ENCODE measurements around the gene PHLDA1. TPM values are rescaled to one million over a fixed set of nuclear protein-coding genes. Genes with fewer than 3 reads are reported as not detected.

The PHLDA1 gene
- total RNA-seq, 3 donors from 2014 or later (not counting 1 experiment from before 2014, with no cell fraction given): 11.1 to 24.0 (median 19.1) TPM

DNA sequence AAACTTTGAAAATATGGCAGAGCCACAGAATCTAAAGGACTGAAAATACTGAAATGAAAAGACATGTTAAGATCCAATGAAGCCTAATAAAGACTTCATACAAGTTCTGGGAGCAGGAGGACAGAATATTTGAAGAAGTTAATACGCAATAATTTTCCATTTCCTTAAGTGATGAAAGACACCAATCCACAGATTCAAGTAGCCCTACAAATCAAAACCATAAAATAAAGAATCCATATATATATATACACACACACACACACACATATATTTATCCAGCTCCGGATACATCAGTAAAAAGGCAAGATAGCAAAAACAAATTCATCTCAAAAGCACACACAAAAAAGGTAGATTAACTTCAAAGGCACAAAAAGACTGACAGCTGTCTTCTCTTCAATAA is 47.2 kb upstream of the PHLDA1 start:
- Mint-ChIP-seq H3K9me3 (no peaks in the 10 kb centered on the region), H3K27me3 (ENCODE audit: low read depth in 2 of 2) (no peaks in the 10 kb centered on the region), H3K36me3 (no peaks in the 10 kb centered on the region), H3K27ac (peak overlapping the region in 1 of 2 donors; percentile 27), H3K4me3 (no peak overlapping the region), H3K4me1 (peaks cover 47 to 48% of the 10 kb centered on the region in 2 donors)
- whole genome bisulfite sequencing (ENCODE audit: insufficient coverage): 100% methylated on average over 1 of the region's 2 CpGs
- Histone ChIP-seq H3K4me3 (ENCODE audit: low read length) (no peak overlapping the region), H3K27me3 (ENCODE audit: control insufficient read depth, insufficient read depth, low read length) (no peaks in the 10 kb centered on the region), H3K27ac (ENCODE audit: low read length) (no peak overlapping the region), H3K4me1 (ENCODE audit: control insufficient read depth, insufficient read depth, low read length) (peaks cover 10% of the 10 kb centered on the region), H3K36me3 (ENCODE audit: control insufficient read depth, insufficient read depth, low read length) (no peaks in the 10 kb centered on the region), H3K9me3 (ENCODE audit: control insufficient read depth, insufficient read depth, low read length) (no peaks in the 10 kb centered on the region)
- no peak for DNase-seq
- ATAC-seq: no peak
- TF ChIP-seq, protein P1, sequence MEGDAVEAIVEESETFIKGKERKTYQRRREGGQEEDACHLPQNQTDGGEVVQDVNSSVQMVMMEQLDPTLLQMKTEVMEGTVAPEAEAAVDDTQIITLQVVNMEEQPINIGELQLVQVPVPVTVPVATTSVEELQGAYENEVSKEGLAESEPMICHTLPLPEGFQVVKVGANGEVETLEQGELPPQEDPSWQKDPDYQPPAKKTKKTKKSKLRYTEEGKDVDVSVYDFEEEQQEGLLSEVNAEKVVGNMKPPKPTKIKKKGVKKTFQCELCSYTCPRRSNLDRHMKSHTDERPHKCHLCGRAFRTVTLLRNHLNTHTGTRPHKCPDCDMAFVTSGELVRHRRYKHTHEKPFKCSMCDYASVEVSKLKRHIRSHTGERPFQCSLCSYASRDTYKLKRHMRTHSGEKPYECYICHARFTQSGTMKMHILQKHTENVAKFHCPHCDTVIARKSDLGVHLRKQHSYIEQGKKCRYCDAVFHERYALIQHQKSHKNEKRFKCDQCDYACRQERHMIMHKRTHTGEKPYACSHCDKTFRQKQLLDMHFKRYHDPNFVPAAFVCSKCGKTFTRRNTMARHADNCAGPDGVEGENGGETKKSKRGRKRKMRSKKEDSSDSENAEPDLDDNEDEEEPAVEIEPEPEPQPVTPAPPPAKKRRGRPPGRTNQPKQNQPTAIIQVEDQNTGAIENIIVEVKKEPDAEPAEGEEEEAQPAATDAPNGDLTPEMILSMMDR (IDR thresholded peaks at IDR 0.05): no peak
- intact Hi-C loops (cut with micrococcal nuclease): no loop called here

GRCh38 chr12:76075448-76075847 is 43.9 kb upstream of the PHLDA1 start:
- Mint-ChIP-seq H3K27ac (no peak overlapping the region), H3K27me3 (ENCODE audit: low read depth in 2 of 2) (no peaks in the 10 kb centered on the region), H3K36me3 (no peaks in the 10 kb centered on the region), H3K9me3 (no peaks in the 10 kb centered on the region), H3K4me3 (no peak overlapping the region), H3K4me1 (peaks cover 39 to 47% of the 10 kb centered on the region in 2 donors)
- intact Hi-C loops (cut with micrococcal nuclease): no loop called here
- no peak for DNase-seq
- ATAC-seq: no peak
- Histone ChIP-seq H3K27me3 (ENCODE audit: control insufficient read depth, insufficient read depth, low read length) (no peaks in the 10 kb centered on the region), H3K4me1 (ENCODE audit: control insufficient read depth, insufficient read depth, low read length) (no peaks in the 10 kb centered on the region), H3K4me3 (ENCODE audit: low read length) (no peak overlapping the region), H3K9me3 (ENCODE audit: control insufficient read depth, insufficient read depth, low read length) (no peaks in the 10 kb centered on the region), H3K27ac (ENCODE audit: low read length) (no peak overlapping the region), H3K36me3 (ENCODE audit: control insufficient read depth, insufficient read depth, low read length) (peaks cover 10% of the 10 kb centered on the region)
- TF ChIP-seq, protein P1 (IDR thresholded peaks at IDR 0.05): no peak
- 100% methylated on average over 1 of the region's 1 CpG for WGBS (ENCODE audit: insufficient coverage)

DNA sequence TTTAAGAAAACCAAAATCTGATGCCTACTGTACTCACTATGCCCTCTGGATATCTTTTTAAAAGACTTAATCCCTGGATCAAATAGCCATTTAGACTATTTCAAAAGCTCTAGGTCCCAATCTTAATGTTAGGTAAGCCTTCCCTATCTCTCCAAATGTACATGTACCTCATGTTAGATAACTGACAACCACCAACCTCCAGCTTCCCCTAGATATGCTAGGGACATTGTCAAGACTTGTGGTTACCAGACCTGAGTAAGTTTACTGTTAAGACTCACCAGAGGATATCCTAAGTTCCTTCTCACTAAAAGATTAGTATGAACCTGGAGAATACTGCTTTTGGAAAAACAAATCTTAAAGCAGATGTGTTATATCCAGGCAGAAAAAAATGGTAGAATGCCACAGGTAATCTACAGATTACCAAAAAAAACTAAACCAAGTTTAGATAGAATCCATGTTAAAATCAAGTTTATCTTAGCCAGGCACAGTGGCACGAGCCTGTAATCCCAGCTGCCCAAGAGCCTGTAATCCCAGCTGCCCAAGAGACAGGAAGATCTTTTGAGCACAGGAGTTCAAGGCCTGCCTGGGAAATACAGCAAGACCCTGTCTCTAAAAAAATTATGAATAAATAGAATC is 43.2 kb upstream of the PHLDA1 start:
- peaks cover 32 to 50% of the 10 kb centered on the region in 2 donors for H3K4me1 Mint-ChIP-seq
- Histone ChIP-seq H3K9me3 (ENCODE audit: control insufficient read depth, insufficient read depth, low read length) (no peaks in the 10 kb centered on the region), H3K27ac (ENCODE audit: low read length) (no peak overlapping the region), H3K4me3 (ENCODE audit: low read length) (no peak overlapping the region), H3K36me3 (ENCODE audit: control insufficient read depth, insufficient read depth, low read length) (peaks cover 10% of the 10 kb centered on the region), H3K4me1 (ENCODE audit: control insufficient read depth, insufficient read depth, low read length) (no peaks in the 10 kb centered on the region), H3K27me3 (ENCODE audit: control insufficient read depth, insufficient read depth, low read length) (no peaks in the 10 kb centered on the region)
- TF ChIP-seq, protein P1 (IDR thresholded peaks at IDR 0.05): no peak
- no peak overlapping the region for H3K4me3 Mint-ChIP-seq
- H3K27me3 Mint-ChIP-seq (ENCODE audit: low read depth in 2 of 2): no peaks in the 10 kb centered on the region
- no peak overlapping the region for H3K27ac Mint-ChIP-seq
- 93% methylated on average over 1 of the region's 1 CpG for WGBS (ENCODE audit: insufficient coverage)
- H3K36me3 Mint-ChIP-seq: no peaks in the 10 kb centered on the region
- ATAC-seq (peak in 1 of 3 donors; percentile 26), DNase-seq (no peak)
- intact Hi-C loops (cut with micrococcal nuclease): no loop called here
- no peaks in the 10 kb centered on the region for H3K9me3 Mint-ChIP-seq

- no peaks in the 10 kb centered on the region for H3K27me3 Mint-ChIP-seq (ENCODE audit: low read depth in 2 of 2)
- H3K36me3 ChIP-seq (ENCODE audit: control insufficient read depth, insufficient read depth, low read length): peaks cover 13% of the 10 kb centered on the region
- H3K36me3 Mint-ChIP-seq: no peaks in the 10 kb centered on the region
- no peak overlapping the region for H3K4me3 ChIP-seq (ENCODE audit: low read length)
- H3K9me3 Mint-ChIP-seq: no peaks in the 10 kb centered on the region
- H3K27ac ChIP-seq (ENCODE audit: low read length): no peak overlapping the region
- H3K27ac Mint-ChIP-seq: no peak overlapping the region
- intact Hi-C loops (cut with micrococcal nuclease): no loop called here
- H3K4me1 ChIP-seq (ENCODE audit: control insufficient read depth, insufficient read depth, low read length): no peaks in the 10 kb centered on the region
- no peaks in the 10 kb centered on the region for H3K9me3 ChIP-seq (ENCODE audit: control insufficient read depth, insufficient read depth, low read length)
- no peak overlapping the region for H3K4me3 Mint-ChIP-seq
- TF ChIP-seq, protein P1 (IDR thresholded peaks at IDR 0.05): no peak
- ATAC-seq (no peak), DNase-seq (no peak)
- H3K4me1 Mint-ChIP-seq: peaks cover 30 to 56% of the 10 kb centered on the region in 2 donors
- H3K27me3 ChIP-seq (ENCODE audit: control insufficient read depth, insufficient read depth, low read length): no peaks in the 10 kb centered on the region
Observed at GRCh38 chr12:76073561-76073960, 42.0 kb upstream of the PHLDA1 start.

Measured in natural killer cell (primary cell).